PFSK-1 (cell line): Measurements from ENCODE around the gene LSAMP.

Experiments used
- FOXP2 ChIP-seq: optimal IDR thresholded peaks from 2 replicates; pipeline ENCODE3; 2011; ENCODE audit warnings: borderline replicate concordance, control low read depth, inconsistent platforms; ENCODE audit not compliant: insufficient read depth; ENCODE audit errors: extremely low read length, extremely low read depth
- POLR2AphosphoS5 ChIP-seq: IDR thresholded peaks from 2 replicates; pipeline ENCODE4 v1.6.1; 2012; ENCODE audit warnings: low read depth, mild to moderate bottlenecking, control low read depth, low read length, moderate library complexity
- SIN3A ChIP-seq: IDR thresholded peaks from 2 replicates; pipeline ENCODE4 v1.6.1; 2012; ENCODE audit warnings: mild to moderate bottlenecking, low read length, moderate library complexity, borderline replicate concordance; ENCODE audit not compliant: insufficient read depth
- TAF1 ChIP-seq: IDR thresholded peaks from 2 replicates; pipeline ENCODE4 v1.6.1; 2012; ENCODE audit warnings: low read length, control low read depth, borderline replicate concordance; ENCODE audit not compliant: insufficient read depth
- TF ChIP-seq, protein P1 (sequence below), 2 experiments: IDR thresholded peaks; 2 replicates each; pipeline versions ENCODE4 v1.6.1 to v1.8.0; 2011 to 2012; ENCODE audit warnings: low read depth in 2 of 2, low read length in 2 of 2, control low read depth in 1 of 2, inconsistent platforms in 1 of 2, mild to moderate bottlenecking in 1 of 2, moderate library complexity in 1 of 2; ENCODE audit not compliant: insufficient read depth in 1 of 2

DNA sequence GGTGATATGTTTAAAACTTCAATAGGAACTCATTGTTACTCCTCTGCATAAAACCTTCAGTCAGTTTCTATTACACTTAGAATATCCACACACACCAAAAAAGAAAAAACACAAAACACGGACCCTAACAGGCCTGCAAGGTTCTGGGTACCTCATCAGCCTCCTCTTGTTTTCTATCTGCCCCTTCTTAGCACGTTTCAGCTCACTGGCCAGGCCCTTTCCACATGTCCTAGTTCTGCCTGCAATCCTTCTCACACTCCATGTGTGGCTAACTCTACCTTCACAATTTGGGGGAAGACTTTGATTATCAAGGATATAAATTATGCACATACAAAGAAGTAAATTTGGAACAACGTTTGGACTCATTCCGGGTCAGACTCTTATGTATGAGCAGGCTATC is 376.3 kb downstream of the LSAMP start:
- TF ChIP-seq, protein P1, sequence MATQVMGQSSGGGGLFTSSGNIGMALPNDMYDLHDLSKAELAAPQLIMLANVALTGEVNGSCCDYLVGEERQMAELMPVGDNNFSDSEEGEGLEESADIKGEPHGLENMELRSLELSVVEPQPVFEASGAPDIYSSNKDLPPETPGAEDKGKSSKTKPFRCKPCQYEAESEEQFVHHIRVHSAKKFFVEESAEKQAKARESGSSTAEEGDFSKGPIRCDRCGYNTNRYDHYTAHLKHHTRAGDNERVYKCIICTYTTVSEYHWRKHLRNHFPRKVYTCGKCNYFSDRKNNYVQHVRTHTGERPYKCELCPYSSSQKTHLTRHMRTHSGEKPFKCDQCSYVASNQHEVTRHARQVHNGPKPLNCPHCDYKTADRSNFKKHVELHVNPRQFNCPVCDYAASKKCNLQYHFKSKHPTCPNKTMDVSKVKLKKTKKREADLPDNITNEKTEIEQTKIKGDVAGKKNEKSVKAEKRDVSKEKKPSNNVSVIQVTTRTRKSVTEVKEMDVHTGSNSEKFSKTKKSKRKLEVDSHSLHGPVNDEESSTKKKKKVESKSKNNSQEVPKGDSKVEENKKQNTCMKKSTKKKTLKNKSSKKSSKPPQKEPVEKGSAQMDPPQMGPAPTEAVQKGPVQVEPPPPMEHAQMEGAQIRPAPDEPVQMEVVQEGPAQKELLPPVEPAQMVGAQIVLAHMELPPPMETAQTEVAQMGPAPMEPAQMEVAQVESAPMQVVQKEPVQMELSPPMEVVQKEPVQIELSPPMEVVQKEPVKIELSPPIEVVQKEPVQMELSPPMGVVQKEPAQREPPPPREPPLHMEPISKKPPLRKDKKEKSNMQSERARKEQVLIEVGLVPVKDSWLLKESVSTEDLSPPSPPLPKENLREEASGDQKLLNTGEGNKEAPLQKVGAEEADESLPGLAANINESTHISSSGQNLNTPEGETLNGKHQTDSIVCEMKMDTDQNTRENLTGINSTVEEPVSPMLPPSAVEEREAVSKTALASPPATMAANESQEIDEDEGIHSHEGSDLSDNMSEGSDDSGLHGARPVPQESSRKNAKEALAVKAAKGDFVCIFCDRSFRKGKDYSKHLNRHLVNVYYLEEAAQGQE (IDR thresholded peaks at IDR 0.05; ENCODE audit: insufficient read depth in 1 of 2, low read depth in 2 of 2, low read length in 2 of 2), result no peak
- TF ChIP-seq TAF1 (no peak), POLR2AphosphoS5 (no peak), SIN3A (no peak), FOXP2 (no peak)
